BJ (cell line): ENCODE measurements around the gene NPAS3. TPM values are rescaled to one million over a fixed set of nuclear protein-coding genes. Genes with fewer than 3 reads are reported as not detected.

Experiments used
- CTCF ChIA-PET: fragments of 350-600 bp; formaldehyde crosslinking; extraction: SDS; loops from one replicate; lab custom pipeline; 2021; ENCODE audit warnings: antibody characterized with exemption, inconsistent platforms; lab: Yijun Ruan, JAX
- POLR2A ChIA-PET: fragments of 300-600 bp; sonication (Branson Sonifier 250); formaldehyde crosslinking; extraction: SDS; loops from one replicate; lab custom pipeline; 2021; ENCODE audit warnings: antibody characterized with exemption; lab: Charles Lee
- DNase-seq: peaks from one replicate; pipeline ENCODE4 v3.0.0-alpha.2; 2011; ENCODE audit warnings: low read depth
- H3K27me3 ChIP-seq: 2 replicates; pipeline ENCODE4 v1.6.0; 2011; ENCODE audit warnings: low read length; ENCODE audit not compliant: control insufficient read depth, insufficient read depth
- H3K36me3 ChIP-seq: 2 replicates; pipeline ENCODE4 v1.5.1; 2011; ENCODE audit warnings: low read length; ENCODE audit not compliant: control insufficient read depth, insufficient read depth
- H3K4me3 ChIP-seq: 2 replicates; pipeline ENCODE4 v1.5.1; 2011; ENCODE audit warnings: low read depth, mild to moderate bottlenecking, control low read depth, low read length
- CTCF ChIP-seq: IDR thresholded peaks from 2 replicates; pipeline ENCODE4 v1.5.1; 2011; ENCODE audit warnings: low read depth, mild to moderate bottlenecking, control low read depth, inconsistent platforms, low read length, moderate library complexity; ENCODE audit not compliant: insufficient read depth
- polyA plus RNA-seq: library from polyadenylated mRNA; depleted of rRNA; stranded (reverse); fragments of >200 nt; gene quantifications from 2 replicates; pipeline ENCODE4 v1.2.3, GENCODE V29; 2011

The NPAS3 gene
- polyA plus RNA-seq, 1 experiment = 0.09 TPM

GRCh38 chr14:33675415-33676130 is 736.9 kb downstream of the NPAS3 start:
- Histone ChIP-seq H3K4me3 (no peak overlapping the region), H3K27me3 (no peaks in the 10 kb centered on the region), H3K36me3 (no peaks in the 10 kb centered on the region)
- ChIA-PET POLR2A (interaction anchor here (0.6 kb wide), 1 partner anchor 1074 kb away, joined by 3 read pairs; no protein-coding TSS in a partner anchor), CTCF (interaction anchor here (0.7 to 2.1 kb wide), 11 partner anchors 9 to 163 kb away, joined by 3 to 11 read pairs (median 3); no protein-coding TSS in a partner anchor)
- TF ChIP-seq CTCF = no peak
- DNase-seq = no peak

- no peak for DNase-seq
- no peaks in the 10 kb centered on the region for H3K36me3 ChIP-seq
- H3K27me3 ChIP-seq = no peaks in the 10 kb centered on the region
- no peak overlapping the region for H3K4me3 ChIP-seq
- TF ChIP-seq CTCF = peak; percentile 54
- POLR2A ChIA-PET = interaction anchor here (0.6 kb wide), 1 partner anchor 1074 kb away, joined by 3 read pairs; no protein-coding TSS in a partner anchor
- CTCF ChIA-PET = interaction anchor here (0.7 to 2.1 kb wide), 11 partner anchors 9 to 164 kb away, joined by 3 to 11 read pairs (median 3); no protein-coding TSS in a partner anchor
Observed at GRCh38 chr14:33676135-33676566, 737.5 kb downstream of the NPAS3 start.

- CTCF ChIA-PET = interaction anchor here (0.5 to 2.1 kb wide), 6 partner anchors 8 to 155 kb away, joined by 3 to 11 read pairs (median 4); no protein-coding TSS in a partner anchor
- H3K36me3 ChIP-seq = no peaks in the 10 kb centered on the region
- DNase-seq = no peak
- no peaks in the 10 kb centered on the region for H3K27me3 ChIP-seq
- TF ChIP-seq CTCF = no peak
- no peak overlapping the region for H3K4me3 ChIP-seq
- POLR2A ChIA-PET = no interaction called here
Observed at GRCh38 chr14:33676891-33677290, 738.2 kb downstream of the NPAS3 start.

- Histone ChIP-seq H3K36me3 (no peaks in the 10 kb centered on the region), H3K4me3 (no peak overlapping the region), H3K27me3 (no peaks in the 10 kb centered on the region)
- ChIA-PET CTCF (no interaction called here), POLR2A (no interaction called here)
- no peak for DNase-seq
- no peak for TF ChIP-seq CTCF
Observed at GRCh38 chr14:33678005-33678404, 739.3 kb downstream of the NPAS3 start.

GRCh38 chr14:33679025-33679424 is 740.3 kb downstream of the NPAS3 start:
- ChIA-PET CTCF (interaction anchor here (1.2 kb wide), 1 partner anchor 113 kb away, joined by 5 read pairs; no protein-coding TSS in a partner anchor), POLR2A (no interaction called here)
- TF ChIP-seq CTCF = no peak
- H3K36me3 ChIP-seq = no peaks in the 10 kb centered on the region
- DNase-seq = no peak
- H3K4me3 ChIP-seq = no peak overlapping the region
- H3K27me3 ChIP-seq = no peaks in the 10 kb centered on the region
